Measurements from ENCODE around the gene LARP1.

Gene LARP1

GRCh38 chr5:154791535-154791934, 36.4 kb downstream of the LARP1 start:
- H3F3A ChIP-seq (ENCODE audit: low read depth) = no peaks in the 10 kb centered on the region
- TF ChIP-seq CTCF (conservative IDR thresholded peaks at IDR 0.05; ENCODE audit: low read length) (no peak), EZH2phosphoT487 (IDR thresholded peaks at IDR 0.05; ENCODE audit: borderline replicate concordance) (no peak)
- peaks cover 55% of the 10 kb centered on the region; the same call in 1 of the 2 replicates for H3K36me3 ChIP-seq (ENCODE audit: insufficient read depth, low read length)
- no peak overlapping the region for H3K4me2 ChIP-seq (ENCODE audit: low read depth, low read length, poor library complexity, severe bottlenecking)
- peaks cover 17% of the 10 kb centered on the region for H4K20me1 ChIP-seq (ENCODE audit: insufficient read depth, low read length, poor library complexity, severe bottlenecking)
- no peak overlapping the region for H3K9ac ChIP-seq (ENCODE audit: low read depth, low read length, poor library complexity, severe bottlenecking)
- no peaks in the 10 kb centered on the region for H3K4me1 ChIP-seq (ENCODE audit: insufficient read depth, low read length, poor library complexity, severe bottlenecking)
- peaks cover 33% of the 10 kb centered on the region for H3K79me2 ChIP-seq (ENCODE audit: insufficient read depth, low read length)
- no peaks in the 10 kb centered on the region for H3K9me2 ChIP-seq (replicated peaks; ENCODE audit: low read depth, low read length)
- H3K4me3 ChIP-seq (ENCODE audit: low read length, poor library complexity, severe bottlenecking) = no peak overlapping the region
- H3K9me3 ChIP-seq (ENCODE audit: insufficient read depth, low read depth, low read length) = no peaks in the 10 kb centered on the region
- H2AFZ ChIP-seq (ENCODE audit: low read length) = no peak overlapping the region
- H3K27me3 ChIP-seq (ENCODE audit: insufficient read depth, low read length, poor library complexity, severe bottlenecking) = no peaks in the 10 kb centered on the region

- Histone ChIP-seq H4K20me1 (ENCODE audit: insufficient read depth, low read length, poor library complexity, severe bottlenecking) (peaks cover 3% of the 10 kb centered on the region), H3K4me2 (ENCODE audit: low read depth, low read length, poor library complexity, severe bottlenecking) (no peak overlapping the region), H3K4me3 (ENCODE audit: low read length, poor library complexity, severe bottlenecking) (no peak overlapping the region), H3K36me3 (ENCODE audit: insufficient read depth, low read length) (peaks cover 67% of the 10 kb centered on the region; the same call in 1 of the 2 replicates), H3K9me2 (replicated peaks; ENCODE audit: low read depth, low read length) (no peaks in the 10 kb centered on the region), H3F3A (ENCODE audit: low read depth) (no peaks in the 10 kb centered on the region), H3K9ac (ENCODE audit: low read depth, low read length, poor library complexity, severe bottlenecking) (no peak overlapping the region), H3K79me2 (ENCODE audit: insufficient read depth, low read length) (peaks cover 10% of the 10 kb centered on the region; the same call in 1 of the 2 replicates), H2AFZ (ENCODE audit: low read length) (no peak overlapping the region), H3K4me1 (ENCODE audit: insufficient read depth, low read length, poor library complexity, severe bottlenecking) (no peaks in the 10 kb centered on the region), H3K27me3 (ENCODE audit: insufficient read depth, low read length, poor library complexity, severe bottlenecking) (no peaks in the 10 kb centered on the region), H3K9me3 (ENCODE audit: insufficient read depth, low read depth, low read length) (no peaks in the 10 kb centered on the region)
- TF ChIP-seq EZH2phosphoT487 (IDR thresholded peaks at IDR 0.05; ENCODE audit: borderline replicate concordance) = no peak
Observed at GRCh38 chr5:154793599-154794524, 38.7 kb downstream of the LARP1 start.

GRCh38 chr5:154794525-154795234, 39.5 kb downstream of the LARP1 start:
- Histone ChIP-seq H3K79me2 (ENCODE audit: insufficient read depth, low read length) (peaks cover 6% of the 10 kb centered on the region; the same call in 1 of the 2 replicates), H4K20me1 (ENCODE audit: insufficient read depth, low read length, poor library complexity, severe bottlenecking) (peaks cover 3% of the 10 kb centered on the region), H3K4me3 (ENCODE audit: low read length, poor library complexity, severe bottlenecking) (no peak overlapping the region), H3K27me3 (ENCODE audit: insufficient read depth, low read length, poor library complexity, severe bottlenecking) (no peaks in the 10 kb centered on the region), H3F3A (ENCODE audit: low read depth) (no peaks in the 10 kb centered on the region), H3K9me3 (ENCODE audit: insufficient read depth, low read depth, low read length) (no peaks in the 10 kb centered on the region), H3K4me1 (ENCODE audit: insufficient read depth, low read length, poor library complexity, severe bottlenecking) (no peaks in the 10 kb centered on the region), H2AFZ (ENCODE audit: low read length) (no peak overlapping the region), H3K4me2 (ENCODE audit: low read depth, low read length, poor library complexity, severe bottlenecking) (no peak overlapping the region), H3K9ac (ENCODE audit: low read depth, low read length, poor library complexity, severe bottlenecking) (no peak overlapping the region), H3K9me2 (replicated peaks; ENCODE audit: low read depth, low read length) (no peaks in the 10 kb centered on the region), H3K36me3 (ENCODE audit: insufficient read depth, low read length) (peaks cover 75% of the 10 kb centered on the region; the same call in 1 of the 2 replicates)
- TF ChIP-seq EZH2phosphoT487 (IDR thresholded peaks at IDR 0.05; ENCODE audit: borderline replicate concordance) = no peak
- no peak for TF ChIP-seq CTCF (conservative IDR thresholded peaks at IDR 0.05; ENCODE audit: low read length)
